Caco-2 (cell line): ENCODE results near the gene ACAP3. TPM values are rescaled to one million over a fixed set of nuclear protein-coding genes. Genes with fewer than 3 reads are reported as not detected.

Experiments
- BruUV-seq: library from RNA; stranded (reverse); fragments of 400-500 nt; replicated peaks from 2 replicates; lab custom pipeline; 2021; lab: Mats Ljungman, UMichigan
- CTCF ChIA-PET: fragments of 300-600 bp; sonication (Branson Sonifier 250); formaldehyde crosslinking; loops from one replicate; lab custom pipeline; 2022; ENCODE audit warnings: antibody characterized with exemption; lab: Charles Lee
- POLR2A ChIA-PET: fragments of 300-600 bp; sonication (Branson Sonifier 250); formaldehyde crosslinking; loops from one replicate; lab custom pipeline; 2022; ENCODE audit warnings: antibody characterized with exemption; lab: Charles Lee
- DNase-seq, 2 experiments: peaks; one replicate each; pipeline versions ENCODE4 v3.0.0 to v3.0.0-alpha.2; 2020 to 2022
- H3K27me3 ChIP-seq: replicated peaks from 2 replicates; pipeline ENCODE4 v1.6.0; 2011; ENCODE audit warnings: low read length; ENCODE audit not compliant: control insufficient read depth, insufficient read depth
- H3K36me3 ChIP-seq: 2 replicates; pipeline ENCODE4 v1.5.1; 2011; ENCODE audit warnings: low read length; ENCODE audit not compliant: control insufficient read depth, insufficient read depth
- H3K4me1 ChIP-seq: fragments of 250-450 bp; sonication (Bioruptor Pico); 2 replicates; pipeline ENCODE4 v1.5.1; 2020; ENCODE audit warnings: mild to moderate bottlenecking
- H3K4me3 ChIP-seq: 2 replicates; pipeline ENCODE4 v1.5.1; 2011; ENCODE audit warnings: low read depth, mild to moderate bottlenecking, control low read depth, low read length
- H3K9me3 ChIP-seq: fragments of 250-450 bp; sonication (Bioruptor Pico); 2 replicates; pipeline ENCODE4 v1.5.1; 2020; ENCODE audit warnings: mild to moderate bottlenecking, moderate library complexity
- H3K27ac Mint-ChIP-seq: one replicate; pipeline ENCODE4 v1.8.0; 2022; ENCODE audit warnings: mixed read lengths; ENCODE audit not compliant: unreplicated experiment
- H3K27me3 Mint-ChIP-seq: one replicate; pipeline ENCODE4 v1.8.0; 2022; ENCODE audit warnings: mixed read lengths; ENCODE audit not compliant: insufficient read depth, unreplicated experiment
- H3K36me3 Mint-ChIP-seq: one replicate; pipeline ENCODE4 v1.8.0; 2022; ENCODE audit warnings: mild to moderate bottlenecking, mixed read lengths; ENCODE audit not compliant: insufficient read depth, unreplicated experiment
- H3K4me1 Mint-ChIP-seq: one replicate; pipeline ENCODE4 v1.8.0; 2022; ENCODE audit warnings: low read depth, mixed read lengths; ENCODE audit not compliant: unreplicated experiment
- H3K4me3 Mint-ChIP-seq: one replicate; pipeline ENCODE4 v1.8.0; 2022; ENCODE audit warnings: mild to moderate bottlenecking, moderate library complexity, mixed read lengths; ENCODE audit not compliant: unreplicated experiment
- H3K9me3 Mint-ChIP-seq: one replicate; pipeline ENCODE4 v1.8.0; 2022; ENCODE audit warnings: mixed read lengths; ENCODE audit not compliant: unreplicated experiment
- CTCF ChIP-seq, 2 experiments: fragments of 200-600 bp in 1 of 2; IDR thresholded peaks; 1 replicate in 1 of 2; 2 replicates in 1 of 2; pipeline versions ENCODE4 v1.5.1 to v1.8.0; 2011 to 2022; ENCODE audit warnings: antibody characterized with exemption in 1 of 2, control low read depth in 1 of 2, inconsistent platforms in 1 of 2, low read depth in 1 of 2, low read length in 1 of 2, mild to moderate bottlenecking in 1 of 2, moderate library complexity in 1 of 2; ENCODE audit not compliant: insufficient read depth in 1 of 2, severe bottlenecking in 1 of 2, unreplicated experiment in 1 of 2
- intact Hi-C: fragments of 100-400 bp; cut with micrococcal nuclease; formaldehyde crosslinking; loops from one replicate; pipeline ENCODE4 v1.10.0; 2022; ENCODE audit not compliant: unreplicated experiment
- total RNA-seq: library from RNA; stranded (reverse); gene quantifications from 2 replicates; pipeline ENCODE4 v1.2.3, GENCODE V29; 2022

The ACAP3 gene
- total RNA-seq, 1 experiment from 2014 or later: 46.6 TPM

- Mint-ChIP-seq H3K27me3 (no peaks in the 10 kb centered on the region), H3K4me1 (no peaks in the 10 kb centered on the region), H3K9me3 (no peaks in the 10 kb centered on the region), H3K27ac (no peak within 1 kb of the TSS), H3K36me3 (peaks cover 9% of the 10 kb centered on the region), H3K4me3 (no peak within 1 kb of the TSS)
- Histone ChIP-seq H3K36me3 (no peaks in the 10 kb centered on the region), H3K9me3 (no peaks in the 10 kb centered on the region), H3K4me1 (peaks cover 7% of the 10 kb centered on the region; the same call in 1 of the 2 replicates), H3K27me3 (no peaks in the 10 kb centered on the region), H3K4me3 (no peak within 1 kb of the TSS)
- no TSS peak for BruUV-seq
- intact Hi-C loops: no loop called here
- POLR2A ChIA-PET: no interaction called here
- DNase-seq: no peak
- CTCF ChIA-PET: interaction anchor here (0.6 kb wide), 1 partner anchor 264 kb away, joined by 7 read pairs; no protein-coding TSS in a partner anchor
- TF ChIP-seq CTCF (IDR thresholded peaks at IDR 0.05; ENCODE audit: insufficient read depth in 1 of 2, low read depth in 1 of 2, low read length in 1 of 2, severe bottlenecking in 1 of 2, unreplicated experiment in 1 of 2): no peak
These were observed 61.0 kb downstream of the ACAP3 start, which contains the start of gene C1QTNF12 for GRCh38 chr1:1246577-1247340. Gene C1QTNF12, minus strand, starts transcription at chr1:1246722. Its CDS starts 32 bp downstream, at chr1:1246690.

DNA sequence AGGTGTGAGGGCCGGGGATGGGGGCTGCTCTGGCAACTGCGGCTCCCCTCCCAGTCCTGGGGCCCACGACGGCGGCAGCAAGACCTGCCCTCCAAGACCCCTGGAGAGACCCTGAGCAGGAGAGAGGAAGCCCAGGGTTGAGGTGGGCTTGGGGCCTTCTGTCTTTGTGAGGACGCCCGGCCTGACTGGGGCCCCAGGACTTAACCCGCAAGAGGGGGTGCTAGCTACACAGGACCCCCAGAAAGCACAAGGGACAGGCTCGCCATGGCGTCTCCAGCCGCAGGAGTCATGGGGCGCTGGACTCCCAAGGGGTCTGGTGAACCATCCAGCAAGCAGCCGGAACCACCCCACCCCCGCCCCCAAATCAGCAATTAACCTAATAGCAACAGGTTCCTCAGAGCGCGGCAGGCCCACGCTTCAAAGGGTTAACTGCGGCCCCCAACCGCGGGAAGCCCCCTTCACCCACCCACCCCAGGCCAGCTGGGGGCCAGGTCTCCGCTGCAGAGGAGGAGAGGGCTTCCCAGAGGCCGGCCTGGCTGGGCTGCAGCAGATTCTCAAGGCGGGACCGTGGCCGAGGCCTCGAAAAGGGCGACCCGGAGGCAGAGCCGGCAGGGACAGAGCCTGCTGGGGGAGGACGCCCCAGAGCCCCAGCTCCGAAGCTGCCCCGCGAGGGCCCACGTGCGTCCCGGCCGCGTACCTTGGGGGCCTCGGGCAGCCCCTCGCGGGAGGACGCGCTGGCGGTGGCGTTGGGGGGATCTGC lies 61.7 kb downstream of the ACAP3 start:
- Mint-ChIP-seq H3K9me3 (no peaks in the 10 kb centered on the region), H3K27ac (no peak overlapping the region), H3K4me1 (no peaks in the 10 kb centered on the region), H3K36me3 (peaks cover 16% of the 10 kb centered on the region), H3K4me3 (no peak overlapping the region), H3K27me3 (no peaks in the 10 kb centered on the region)
- no peak for DNase-seq
- no TSS peak for BruUV-seq
- ChIA-PET CTCF (no interaction called here), POLR2A (no interaction called here)
- no peak for TF ChIP-seq CTCF (IDR thresholded peaks at IDR 0.05; ENCODE audit: insufficient read depth in 1 of 2, low read depth in 1 of 2, low read length in 1 of 2, severe bottlenecking in 1 of 2, unreplicated experiment in 1 of 2)
- Histone ChIP-seq H3K27me3 (no peaks in the 10 kb centered on the region), H3K4me3 (no peak overlapping the region), H3K36me3 (no peaks in the 10 kb centered on the region), H3K9me3 (no peaks in the 10 kb centered on the region), H3K4me1 (peaks cover 7% of the 10 kb centered on the region; the same call in 1 of the 2 replicates)
- intact Hi-C loops: no loop called here

- Mint-ChIP-seq H3K27ac (no peak overlapping the region), H3K4me3 (no peak overlapping the region), H3K36me3 (peaks cover 17% of the 10 kb centered on the region), H3K9me3 (no peaks in the 10 kb centered on the region), H3K4me1 (no peaks in the 10 kb centered on the region), H3K27me3 (no peaks in the 10 kb centered on the region)
- DNase-seq: no peak
- CTCF ChIA-PET: no interaction called here
- Histone ChIP-seq H3K9me3 (no peaks in the 10 kb centered on the region), H3K27me3 (no peaks in the 10 kb centered on the region), H3K4me3 (no peak overlapping the region), H3K4me1 (peaks cover 7% of the 10 kb centered on the region; the same call in 1 of the 2 replicates), H3K36me3 (no peaks in the 10 kb centered on the region)
- POLR2A ChIA-PET: no interaction called here
- no peak for TF ChIP-seq CTCF (IDR thresholded peaks at IDR 0.05; ENCODE audit: insufficient read depth in 1 of 2, low read depth in 1 of 2, low read length in 1 of 2, severe bottlenecking in 1 of 2, unreplicated experiment in 1 of 2)
- no TSS peak for BruUV-seq
- intact Hi-C loops: no loop called here
These were observed 62.4 kb downstream of the ACAP3 start for GRCh38 chr1:1245178-1245816.
